ENCODE results near the gene ATG16L2. TPM values are rescaled to one million over a fixed set of nuclear protein-coding genes. Genes with fewer than 3 reads are reported as not detected.

Gene ATG16L2
- total RNA-seq, 2 donors from 2014 or later: 11.9 to 16.3 TPM

DNA sequence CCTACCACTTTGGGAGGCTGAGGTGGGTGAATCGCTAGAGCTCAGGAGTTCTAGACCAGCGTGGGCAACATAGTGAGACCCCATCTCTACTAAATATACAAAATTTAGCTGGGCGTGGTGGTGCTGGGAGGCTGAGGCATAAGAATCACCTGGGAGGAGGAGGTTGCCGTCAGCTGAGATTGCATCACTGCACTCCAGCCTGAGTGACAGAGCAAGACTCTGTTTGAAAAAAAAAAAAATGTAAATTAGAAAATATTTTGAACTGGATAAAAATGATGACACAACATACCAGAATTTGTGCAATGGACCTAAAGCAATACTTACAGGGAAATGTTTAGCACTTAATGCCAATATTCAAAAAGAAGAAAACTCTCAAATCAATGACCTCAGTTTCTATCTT is 46.4 kb downstream of the ATG16L2 start:
- DNase-seq: no peak
- no peak for ATAC-seq
- intact Hi-C loops (cut with DNase I): no loop called here

DNA sequence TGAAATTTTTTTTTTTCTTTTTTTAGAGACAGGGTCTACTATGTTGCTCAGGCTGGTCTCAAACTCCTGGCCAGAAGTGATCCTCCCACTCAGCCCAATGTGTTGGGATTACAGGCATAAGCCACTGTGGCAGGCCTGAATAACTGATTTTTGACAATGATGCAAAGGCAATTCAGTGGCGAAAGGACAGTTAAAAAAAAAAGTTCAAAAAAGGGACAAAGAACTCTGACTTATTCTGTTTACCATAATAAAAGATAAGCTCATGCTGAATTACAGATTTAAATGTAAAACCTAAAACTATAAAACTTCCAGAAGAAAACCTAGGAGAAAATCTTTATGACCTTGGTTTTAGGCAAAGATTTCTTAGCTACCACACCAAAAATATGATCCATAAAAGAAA is 48.9 kb downstream of the ATG16L2 start:
- intact Hi-C loops (cut with DNase I): no loop called here
- DNase-seq (no peak), ATAC-seq (no peak)

DNA sequence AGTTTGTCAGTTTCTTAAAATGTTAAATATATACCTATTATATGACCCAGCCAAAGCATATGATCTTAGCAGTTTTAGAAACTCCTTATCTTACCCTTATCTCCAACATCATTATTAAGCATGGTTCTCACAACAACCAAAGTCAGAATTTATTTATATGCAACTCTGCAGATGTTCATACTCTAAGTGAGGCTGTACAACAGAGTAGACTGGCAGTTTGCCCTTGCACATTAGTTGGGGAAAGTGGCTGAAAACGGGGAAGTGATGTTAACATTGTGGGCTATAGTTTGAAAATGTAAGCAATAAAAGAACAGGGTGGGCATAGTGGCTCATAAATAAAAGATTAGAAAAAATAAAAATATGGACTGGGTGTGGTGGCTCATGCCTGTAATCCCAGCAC is 49.7 kb downstream of the ATG16L2 start:
- intact Hi-C loops (cut with DNase I): no loop called here
- DNase-seq: no peak
- ATAC-seq: no peak

DNA sequence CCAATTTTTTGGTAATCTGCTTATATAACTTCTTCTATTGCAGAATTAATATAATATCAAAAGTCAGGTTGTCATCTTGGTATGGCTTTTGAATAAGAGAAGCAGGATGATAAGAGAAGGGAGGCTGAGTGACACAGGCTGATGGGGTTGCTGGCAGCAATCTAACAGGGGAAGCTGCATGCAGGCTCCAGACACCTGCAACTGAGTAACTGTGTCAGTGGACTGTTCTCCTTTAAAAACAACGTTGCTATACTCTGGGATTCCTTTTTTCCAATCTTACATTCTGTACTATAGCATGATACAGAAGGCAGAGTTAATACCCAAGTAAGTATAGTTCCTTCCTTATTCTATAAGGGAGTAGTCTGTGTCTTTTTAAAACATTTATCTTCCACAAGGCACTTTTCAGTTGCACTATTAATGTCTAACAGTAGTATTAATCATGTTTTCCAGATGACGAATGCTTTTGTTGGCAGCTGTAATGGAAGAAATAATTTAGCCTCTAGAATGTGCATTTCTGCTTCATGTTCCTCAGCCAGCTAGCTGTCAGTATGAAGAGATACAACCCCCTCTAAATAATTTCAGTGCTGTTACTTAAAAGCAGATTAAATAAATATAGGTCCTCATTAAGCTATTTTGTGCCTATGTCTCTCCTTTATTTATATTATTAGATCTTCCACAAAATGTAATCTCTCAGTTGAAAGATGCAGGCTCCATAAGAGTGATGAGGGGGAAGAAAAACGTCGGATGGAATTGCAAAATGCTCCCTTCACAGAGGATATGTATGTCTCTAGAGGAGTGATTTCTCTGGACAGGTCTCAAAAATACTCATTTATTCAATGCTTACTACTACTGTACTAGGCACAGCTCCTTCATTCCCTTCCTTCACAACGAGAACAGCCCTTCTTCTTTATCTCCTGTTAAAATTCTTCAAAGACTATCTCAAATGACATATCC is 50.8 kb downstream of the ATG16L2 start:
- ATAC-seq: peak; percentile 84 to 88
- DNase-seq: peak; percentile 34
- intact Hi-C loops (cut with DNase I): no loop called here

DNA sequence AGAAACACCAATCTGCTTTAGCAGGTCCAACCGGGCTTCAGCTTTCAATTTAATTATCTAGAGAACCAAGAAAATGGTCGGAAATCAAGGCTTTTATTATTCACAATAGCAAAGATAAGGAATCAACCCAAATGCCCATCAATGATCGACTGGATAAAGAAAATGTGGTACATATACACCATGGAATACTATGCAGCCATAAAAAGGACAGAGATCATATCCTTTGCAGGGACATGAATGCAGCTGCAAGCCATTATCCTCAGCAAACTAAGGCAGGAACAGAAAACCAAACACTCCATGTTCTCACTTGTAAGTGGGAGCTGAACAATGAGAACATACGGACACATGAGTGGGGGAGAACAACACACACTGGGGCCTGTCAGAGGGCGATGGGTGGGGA is 53.8 kb downstream of the ATG16L2 start:
- ATAC-seq (no peak), DNase-seq (no peak)
- intact Hi-C loops (cut with DNase I): no loop called here

DNA sequence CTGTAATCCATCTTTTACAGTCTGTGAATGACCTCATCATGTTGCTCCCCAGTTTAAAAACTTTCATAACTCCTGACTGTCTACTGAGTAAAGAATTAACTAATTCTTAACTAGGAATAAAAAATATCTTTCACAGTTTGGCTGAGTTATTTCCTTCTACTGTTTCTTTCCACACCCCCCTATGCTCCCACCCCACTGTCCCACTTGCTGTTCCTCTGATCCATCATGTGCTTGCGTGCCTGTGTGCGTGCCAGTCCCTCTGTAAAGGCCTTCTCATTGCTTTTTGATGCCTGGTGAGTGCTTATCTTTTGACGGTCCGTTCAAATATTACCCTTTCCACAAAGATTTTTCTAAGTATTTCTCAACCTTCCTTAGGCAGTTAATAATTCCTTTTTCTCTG is 55.6 kb downstream of the ATG16L2 start:
- DNase-seq (peak; percentile 24), ATAC-seq (no peak)
- intact Hi-C loops (cut with DNase I): no loop called here

DNA sequence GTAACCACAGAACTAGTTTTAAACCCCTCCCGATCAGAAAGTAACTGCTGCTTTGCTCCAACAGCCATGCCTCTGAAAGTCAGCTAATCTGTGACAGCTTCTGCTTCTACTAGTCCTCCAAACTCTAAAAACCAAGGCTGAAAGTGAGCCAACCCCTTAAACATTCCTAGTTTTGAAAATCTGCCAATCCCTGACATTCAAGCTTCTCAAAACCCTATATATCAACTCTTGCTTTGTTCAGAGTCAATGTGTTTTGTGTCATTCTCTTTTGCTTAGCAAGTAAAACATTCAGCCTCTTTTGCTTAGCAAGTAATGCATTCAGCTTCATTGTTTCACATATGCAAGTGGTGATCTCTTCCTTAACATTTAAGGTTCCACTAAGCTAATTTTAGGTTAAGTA is 56.9 kb downstream of the ATG16L2 start:
- intact Hi-C loops (cut with DNase I): no loop called here

DNA sequence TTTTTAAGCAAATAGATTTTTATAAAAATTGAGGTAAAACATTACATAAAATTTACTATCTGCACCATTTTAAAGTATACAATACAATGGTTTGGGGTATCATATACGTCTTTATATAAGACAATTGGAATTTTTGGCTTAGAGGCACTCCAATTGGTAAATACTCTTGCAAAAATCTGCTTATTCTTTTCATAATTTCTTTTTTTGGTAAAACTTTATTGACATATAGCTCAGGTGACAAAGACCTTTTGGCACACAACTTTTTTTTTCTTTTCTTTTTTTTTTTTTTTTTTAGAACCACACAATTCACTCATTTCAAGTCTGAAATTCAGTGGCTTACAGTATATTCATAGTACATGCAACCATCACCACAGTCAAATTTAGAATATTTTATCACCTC is 57.8 kb downstream of the ATG16L2 start:
- no peak for ATAC-seq
- DNase-seq: no peak
- intact Hi-C loops (cut with DNase I): no loop called here

More for the DNA sequence above, 56.9 kb downstream of the ATG16L2 start:
- DNase-seq (no peak), ATAC-seq (no peak)

DNA sequence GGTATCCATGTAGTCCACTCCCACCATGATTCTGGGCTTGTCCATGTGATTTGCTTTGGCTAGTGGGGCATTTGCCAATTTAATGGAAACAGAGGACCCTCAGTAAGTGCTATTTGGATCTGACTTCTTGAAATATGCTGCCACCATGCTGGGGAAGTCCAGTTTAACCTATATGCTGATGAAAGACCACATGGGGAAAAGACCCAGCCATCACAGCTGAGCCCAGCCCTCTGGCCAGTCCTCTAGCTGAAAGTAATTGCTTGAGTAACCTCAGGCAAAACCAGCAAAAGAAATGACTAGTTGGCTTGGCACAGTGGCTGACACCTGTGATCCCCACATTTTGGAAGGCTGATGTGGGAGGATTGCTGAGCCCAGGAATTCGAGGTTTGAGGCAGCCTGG is 61.5 kb downstream of the ATG16L2 start:
- DNase-seq: no peak

DNA sequence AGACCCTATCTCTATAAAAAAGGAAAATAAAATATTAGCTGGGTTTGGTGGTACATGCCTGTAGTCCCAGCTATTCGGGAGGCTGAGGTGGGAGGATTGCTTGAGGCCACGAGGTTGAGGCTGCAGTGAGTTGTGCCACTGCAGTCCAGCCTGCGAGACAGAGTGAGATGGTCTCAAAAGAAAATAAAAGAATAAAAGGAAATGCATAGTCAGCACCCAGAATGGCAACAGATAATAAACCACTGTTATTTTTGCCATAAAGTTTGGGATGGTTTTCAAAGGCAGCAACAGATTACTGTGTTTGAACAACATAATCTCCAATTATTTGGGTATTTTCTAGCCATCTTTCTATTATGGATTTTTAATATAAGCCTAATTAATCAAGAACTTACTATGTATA is 61.9 kb downstream of the ATG16L2 start:
- intact Hi-C loops (cut with DNase I): no loop called here
- DNase-seq: no peak
- ATAC-seq: no peak

More for the DNA sequence above, 61.5 kb downstream of the ATG16L2 start:
- intact Hi-C loops (cut with DNase I): no loop called here
- no peak for ATAC-seq

Small RNA genes lying within 50 kb of the gene (microRNA-seq; reads per million reads assigned to microRNA genes)
- 0 reads per million in 2 donors for gene MIR4692

Other genes starting within 250 kb of the ATG16L2 start
- 10 to 100 TPM; 40.9 to 41.6 TPM for gene PDE2A, start 140.0 kb upstream of the ATG16L2 start, total RNA-seq
- 10 to 100 TPM; 60.3 to 66.9 TPM for gene ARAP1, start 62.0 kb upstream of the ATG16L2 start, total RNA-seq
- gene STARD10, start 20.4 kb upstream of the ATG16L2 start, total RNA-seq: 10 to 100 TPM; 87.4 to 93.9 TPM

Measured in left cardiac atrium (tissue), 4 donors.